Neural crest cell (in vitro differentiated cells): ENCODE measurements around the gene GCNT1. TPM values are rescaled to one million over a fixed set of nuclear protein-coding genes. Genes with fewer than 3 reads are reported as not detected.

Source experiments
- DNase-seq: peaks from one replicate; pipeline ENCODE4 v3.0.0; 2021; ENCODE audit warnings: low read depth, mixed read lengths, low spot score
- H3K27ac Mint-ChIP-seq: one replicate; pipeline ENCODE4 v1.8.0; 2021; ENCODE audit warnings: mild to moderate bottlenecking, mixed read lengths; ENCODE audit not compliant: unreplicated experiment
- H3K27me3 Mint-ChIP-seq: 2 replicates; pipeline ENCODE4 v1.8.0; 2021; ENCODE audit warnings: low read depth, mild to moderate bottlenecking, mixed read lengths
- H3K36me3 Mint-ChIP-seq: 2 replicates; pipeline ENCODE4 v1.8.0; 2021; ENCODE audit warnings: low read depth, mild to moderate bottlenecking, mixed read lengths
- H3K4me1 Mint-ChIP-seq: 2 replicates; pipeline ENCODE4 v1.8.0; 2021; ENCODE audit warnings: mixed read lengths
- H3K4me3 Mint-ChIP-seq: one replicate; pipeline ENCODE4 v1.8.0; 2021; ENCODE audit warnings: mild to moderate bottlenecking, mixed read lengths
- H3K9me3 Mint-ChIP-seq: 2 replicates; pipeline ENCODE4 v1.8.0; 2021; ENCODE audit warnings: mixed read lengths
- total RNA-seq: library from RNA; stranded (reverse); gene quantifications from 2 replicates; pipeline ENCODE4 v1.2.1, GENCODE V29; 2021
- TF ChIP-seq, protein P1 (sequence below): fragments of 200-600 bp; sonication (generic); conservative IDR thresholded peaks from 2 replicates; pipeline ENCODE4 v1.5.0; 2021; ENCODE audit warnings: antibody characterized with exemption, mild to moderate bottlenecking

GCNT1 gene
- total RNA-seq, 1 donor from 2014 or later, result 1.6 TPM

DNA sequence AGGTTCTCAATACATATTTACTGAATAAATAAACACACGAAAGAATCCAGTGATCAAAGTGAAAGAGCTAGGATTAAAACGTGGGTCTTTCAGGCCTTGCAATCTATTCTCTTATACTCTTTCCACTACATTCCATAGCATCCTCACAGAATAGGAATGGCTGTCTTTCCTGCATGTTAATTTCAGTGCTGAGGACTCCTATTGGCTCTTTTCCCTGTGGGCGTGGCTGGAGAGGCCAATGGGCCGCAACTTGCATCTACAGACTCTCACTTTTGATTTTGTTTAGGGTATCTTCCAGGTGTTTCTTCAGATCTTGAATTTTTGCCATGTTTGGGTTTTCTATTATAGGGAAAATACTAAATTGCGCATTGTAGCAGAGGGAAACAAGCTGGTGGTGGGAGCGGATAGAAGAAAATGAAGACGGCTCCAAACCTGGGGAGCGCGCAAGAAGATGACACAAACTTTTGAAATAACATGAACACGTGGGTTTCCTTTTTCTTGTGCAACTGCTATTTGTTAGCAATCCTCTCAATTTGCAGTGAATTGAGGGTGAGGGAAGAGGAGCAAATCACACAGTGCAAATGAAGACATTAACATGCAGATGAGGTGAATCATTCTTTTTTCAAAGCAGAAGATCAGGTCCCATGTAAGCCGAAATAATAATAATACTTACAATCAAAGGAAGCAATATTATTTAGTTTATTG lies 93.9 kb downstream of the GCNT1 start:
- TF ChIP-seq, protein P1, sequence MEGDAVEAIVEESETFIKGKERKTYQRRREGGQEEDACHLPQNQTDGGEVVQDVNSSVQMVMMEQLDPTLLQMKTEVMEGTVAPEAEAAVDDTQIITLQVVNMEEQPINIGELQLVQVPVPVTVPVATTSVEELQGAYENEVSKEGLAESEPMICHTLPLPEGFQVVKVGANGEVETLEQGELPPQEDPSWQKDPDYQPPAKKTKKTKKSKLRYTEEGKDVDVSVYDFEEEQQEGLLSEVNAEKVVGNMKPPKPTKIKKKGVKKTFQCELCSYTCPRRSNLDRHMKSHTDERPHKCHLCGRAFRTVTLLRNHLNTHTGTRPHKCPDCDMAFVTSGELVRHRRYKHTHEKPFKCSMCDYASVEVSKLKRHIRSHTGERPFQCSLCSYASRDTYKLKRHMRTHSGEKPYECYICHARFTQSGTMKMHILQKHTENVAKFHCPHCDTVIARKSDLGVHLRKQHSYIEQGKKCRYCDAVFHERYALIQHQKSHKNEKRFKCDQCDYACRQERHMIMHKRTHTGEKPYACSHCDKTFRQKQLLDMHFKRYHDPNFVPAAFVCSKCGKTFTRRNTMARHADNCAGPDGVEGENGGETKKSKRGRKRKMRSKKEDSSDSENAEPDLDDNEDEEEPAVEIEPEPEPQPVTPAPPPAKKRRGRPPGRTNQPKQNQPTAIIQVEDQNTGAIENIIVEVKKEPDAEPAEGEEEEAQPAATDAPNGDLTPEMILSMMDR, result no peak
- no peaks in the 10 kb centered on the region for H3K27me3 Mint-ChIP-seq
- no peak overlapping the region for H3K27ac Mint-ChIP-seq
- no peaks in the 10 kb centered on the region for H3K4me1 Mint-ChIP-seq
- no peak overlapping the region for H3K4me3 Mint-ChIP-seq
- no peaks in the 10 kb centered on the region for H3K36me3 Mint-ChIP-seq
- no peak for DNase-seq
- no peaks in the 10 kb centered on the region for H3K9me3 Mint-ChIP-seq

DNA sequence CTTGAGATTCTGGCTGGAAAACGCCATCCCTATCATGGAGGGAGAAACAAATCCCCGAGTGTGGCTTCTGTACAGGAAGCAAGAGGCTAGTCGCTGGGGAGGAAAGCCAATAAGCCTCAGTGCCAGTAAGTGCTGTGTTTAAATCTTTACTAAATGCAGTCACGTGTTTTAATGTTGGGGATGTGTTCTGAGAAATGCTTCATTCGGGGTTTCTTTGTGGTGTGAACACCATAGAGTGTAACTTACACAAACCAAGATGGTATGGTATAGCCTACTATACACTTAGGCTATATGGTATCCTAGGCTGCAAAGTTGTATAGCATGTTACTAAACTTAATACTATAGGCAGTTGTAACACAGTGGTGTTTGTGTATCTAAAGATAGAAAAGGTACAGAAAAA lies 94.7 kb downstream of the GCNT1 start:
- H3K4me1 Mint-ChIP-seq, result no peaks in the 10 kb centered on the region
- H3K36me3 Mint-ChIP-seq, result no peaks in the 10 kb centered on the region
- H3K9me3 Mint-ChIP-seq, result no peaks in the 10 kb centered on the region
- no peak overlapping the region for H3K4me3 Mint-ChIP-seq
- TF ChIP-seq, protein P1, result no peak
- DNase-seq, result no peak
- H3K27ac Mint-ChIP-seq, result no peak overlapping the region
- H3K27me3 Mint-ChIP-seq, result no peaks in the 10 kb centered on the region

Other genes starting within 250 kb of the GCNT1 start
- 15.5 and 16.3 TPM in 2 replicates for gene RFK, start 64.8 kb upstream of the GCNT1 start, total RNA-seq